ENCODE results near the gene RPTOR. TPM values are rescaled to one million over a fixed set of nuclear protein-coding genes. Genes with fewer than 3 reads are reported as not detected.

Gene RPTOR
- total and polyA plus RNA-seq, 2 donors (not counting 3 experiments of a cell fraction or from before 2014, with no cell fraction given), result 10.7 to 41.8 TPM

DNA sequence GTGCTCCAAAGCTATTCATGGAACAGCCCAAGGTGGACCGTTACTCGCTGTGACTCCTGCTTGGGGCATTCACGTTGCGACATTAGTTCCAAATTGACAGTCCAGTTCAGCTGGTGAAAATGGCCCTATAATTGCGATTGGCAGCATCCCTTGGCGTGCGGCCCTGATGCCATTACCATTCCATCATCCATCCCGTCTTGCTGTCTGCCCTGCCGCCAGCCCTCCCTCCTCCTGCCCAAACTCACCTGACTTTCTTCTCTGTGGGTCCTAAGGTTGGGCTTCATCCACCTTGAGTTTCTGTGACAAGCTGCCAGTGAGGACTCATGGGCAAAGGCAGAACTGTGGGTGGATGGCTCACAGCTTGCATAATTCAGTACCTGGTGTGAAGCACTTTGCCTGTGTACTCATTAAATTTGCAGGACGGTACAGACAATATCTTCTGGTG is 104.6 kb downstream of the RPTOR start:
- Histone ChIP-seq H3K4me2 (ENCODE audit: insufficient read depth, low read length) (no peak overlapping the region), H3K79me2 (ENCODE audit: control insufficient read depth, insufficient read depth, low read length) (peaks cover 23% of the 10 kb centered on the region)
- no peak for FAIRE-seq

DNA sequence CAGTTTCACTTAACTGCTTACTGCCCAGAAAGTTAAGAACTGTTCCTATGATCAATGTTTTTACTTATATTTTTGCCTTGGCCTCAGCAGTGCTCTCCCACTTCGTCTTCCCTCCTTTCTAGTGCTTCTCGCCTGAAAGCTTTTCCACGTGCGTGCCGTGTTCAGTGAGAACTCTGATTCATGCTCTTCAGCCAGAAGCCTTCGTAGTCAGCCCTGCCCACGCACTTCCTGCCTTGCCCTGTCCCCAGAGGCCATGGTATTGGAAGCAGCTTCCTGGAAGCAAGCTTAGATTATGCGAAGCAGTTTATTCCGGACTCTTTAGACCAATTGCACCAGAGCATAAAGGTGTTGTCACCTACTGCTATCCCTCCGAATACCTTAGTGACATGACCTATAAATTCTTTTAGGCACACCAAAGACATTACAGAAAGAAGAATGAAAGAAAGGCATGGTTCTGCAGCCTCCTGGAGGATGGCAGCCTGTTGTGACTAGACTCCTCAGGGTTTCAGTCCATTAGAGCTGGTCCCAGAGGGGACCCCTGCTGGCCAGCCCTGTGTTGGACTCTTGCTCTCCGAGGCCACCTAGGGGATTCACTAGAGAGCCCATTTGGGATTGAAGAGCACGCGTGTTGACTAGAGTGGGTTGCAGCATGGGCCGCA is 105.2 kb downstream of the RPTOR start:
- intact Hi-C loops (cut with micrococcal nuclease), result loop anchor here (2.0 kb wide), 1 partner anchor 75 kb away; no protein-coding TSS in a partner anchor
- peaks cover 9% of the 10 kb centered on the region for H3K4me1 ChIP-seq (ENCODE audit: control insufficient read depth, extremely low read depth, insufficient read depth, low read length)
- dilution Hi-C loops (cut with MboI; ENCODE audit: extremely low pct_ligation_motif_present, low sequenced_read_pairs), result no loop called here
- DNase-seq (ENCODE audit: low read depth, low spot score), result peak; percentile 55
- H3K4me2 ChIP-seq (ENCODE audit: insufficient read depth, low read length), result no peak overlapping the region
- H3K36me3 ChIP-seq (ENCODE audit: control insufficient read depth in 2 of 2, extremely low read depth in 1 of 2, insufficient read depth in 2 of 2, low read length in 2 of 2), result no peaks in the 10 kb centered on the region
- no peak overlapping the region for H3K4me3 ChIP-seq (replicated peaks in 1 of 3; ENCODE audit: insufficient read depth in 1 of 3, low read depth in 1 of 3, low read length in 3 of 3)
- no peaks in the 10 kb centered on the region for H3K9me1 ChIP-seq (replicated peaks; ENCODE audit: control insufficient read depth, extremely low read depth, insufficient read depth, low read length)
- H3K79me2 ChIP-seq (ENCODE audit: control insufficient read depth, insufficient read depth, low read length), result peaks cover 24% of the 10 kb centered on the region
- CTCF ChIA-PET, result interaction anchor here (0.6 to 1.5 kb wide), 13 partner anchors 12 to 278 kb away, joined by 3 to 7 read pairs (median 3); no protein-coding TSS in a partner anchor
- H2AFZ ChIP-seq (ENCODE audit: low read depth, low read length), result no peak overlapping the region
- H3K9me3 ChIP-seq (replicated peaks; ENCODE audit: control insufficient read depth, insufficient read depth, low read length), result no peaks in the 10 kb centered on the region
- FAIRE-seq, result peak; percentile 84
- H4K20me1 ChIP-seq (replicated peaks; ENCODE audit: control insufficient read depth, extremely low read depth, insufficient read depth, low read length), result no peaks in the 10 kb centered on the region
- no peaks in the 10 kb centered on the region for H3K27me3 ChIP-seq (ENCODE audit: control insufficient read depth in 2 of 2, insufficient read depth in 2 of 2, low read length in 2 of 2)
- H3K27ac ChIP-seq (ENCODE audit: insufficient read depth, low read depth, low read length), result peak overlapping the region; percentile 31
- no TSS peak for BruUV-seq (replicated peaks)
- no peak overlapping the region for H3K9ac ChIP-seq (replicated peaks; ENCODE audit: extremely low read depth, insufficient read depth, low read length)
- no peak for TF ChIP-seq GATA2 (IDR thresholded peaks at IDR 0.05; ENCODE audit: insufficient read depth, insufficient read length, low read depth, low read length)
- TF ChIP-seq EZH2 (IDR thresholded peaks at IDR 0.05; ENCODE audit: borderline replicate concordance, low read depth, low read length, severe bottlenecking), result no peak
- TF ChIP-seq POLR2A (IDR thresholded peaks at IDR 0.05; ENCODE audit: low read depth, low read length), result no peak
- TF ChIP-seq, protein P1, sequence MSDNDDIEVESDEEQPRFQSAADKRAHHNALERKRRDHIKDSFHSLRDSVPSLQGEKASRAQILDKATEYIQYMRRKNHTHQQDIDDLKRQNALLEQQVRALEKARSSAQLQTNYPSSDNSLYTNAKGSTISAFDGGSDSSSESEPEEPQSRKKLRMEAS (IDR thresholded peaks at IDR 0.05; ENCODE audit: insufficient read depth, insufficient read length), result peak; percentile 80
- TF ChIP-seq POLR2AphosphoS5 (IDR thresholded peaks at IDR 0.05; ENCODE audit: insufficient read depth, low read depth, low read length), result no peak
- TF ChIP-seq FOS (IDR thresholded peaks at IDR 0.05; ENCODE audit: borderline replicate concordance, insufficient read depth, low read length), result peak; percentile 35
- no peak for TF ChIP-seq MYC (IDR thresholded peaks at IDR 0.05; ENCODE audit: low read depth, low read length)
- TF ChIP-seq, protein P2, sequence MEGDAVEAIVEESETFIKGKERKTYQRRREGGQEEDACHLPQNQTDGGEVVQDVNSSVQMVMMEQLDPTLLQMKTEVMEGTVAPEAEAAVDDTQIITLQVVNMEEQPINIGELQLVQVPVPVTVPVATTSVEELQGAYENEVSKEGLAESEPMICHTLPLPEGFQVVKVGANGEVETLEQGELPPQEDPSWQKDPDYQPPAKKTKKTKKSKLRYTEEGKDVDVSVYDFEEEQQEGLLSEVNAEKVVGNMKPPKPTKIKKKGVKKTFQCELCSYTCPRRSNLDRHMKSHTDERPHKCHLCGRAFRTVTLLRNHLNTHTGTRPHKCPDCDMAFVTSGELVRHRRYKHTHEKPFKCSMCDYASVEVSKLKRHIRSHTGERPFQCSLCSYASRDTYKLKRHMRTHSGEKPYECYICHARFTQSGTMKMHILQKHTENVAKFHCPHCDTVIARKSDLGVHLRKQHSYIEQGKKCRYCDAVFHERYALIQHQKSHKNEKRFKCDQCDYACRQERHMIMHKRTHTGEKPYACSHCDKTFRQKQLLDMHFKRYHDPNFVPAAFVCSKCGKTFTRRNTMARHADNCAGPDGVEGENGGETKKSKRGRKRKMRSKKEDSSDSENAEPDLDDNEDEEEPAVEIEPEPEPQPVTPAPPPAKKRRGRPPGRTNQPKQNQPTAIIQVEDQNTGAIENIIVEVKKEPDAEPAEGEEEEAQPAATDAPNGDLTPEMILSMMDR (IDR thresholded peaks at IDR 0.05; ENCODE audit: extremely low read depth in 1 of 2, insufficient read depth in 1 of 2, low read depth in 1 of 2, low read length in 2 of 2), result peak; percentile 73 to 84
- POLR2A ChIA-PET, result no interaction called here

More for the DNA sequence above, 104.6 kb downstream of the RPTOR start:
- intact Hi-C loops (cut with micrococcal nuclease), result no loop called here
- CTCF ChIA-PET, result interaction anchor here (0.6 to 1.5 kb wide), 11 partner anchors 11 to 279 kb away, joined by 3 to 7 read pairs (median 3); no protein-coding TSS in a partner anchor
- H3K4me1 ChIP-seq (ENCODE audit: control insufficient read depth, extremely low read depth, insufficient read depth, low read length), result peaks cover 9% of the 10 kb centered on the region
- no peak overlapping the region for H3K9ac ChIP-seq (replicated peaks; ENCODE audit: extremely low read depth, insufficient read depth, low read length)
- POLR2A ChIA-PET, result no interaction called here
- no peaks in the 10 kb centered on the region for H3K36me3 ChIP-seq (ENCODE audit: control insufficient read depth in 2 of 2, extremely low read depth in 1 of 2, insufficient read depth in 2 of 2, low read length in 2 of 2)
- no peaks in the 10 kb centered on the region for H3K9me3 ChIP-seq (replicated peaks; ENCODE audit: control insufficient read depth, insufficient read depth, low read length)
- H3K27ac ChIP-seq (ENCODE audit: insufficient read depth, low read depth, low read length), result peak overlapping the region; percentile 31
- H3K9me1 ChIP-seq (replicated peaks; ENCODE audit: control insufficient read depth, extremely low read depth, insufficient read depth, low read length), result no peaks in the 10 kb centered on the region
- no peak overlapping the region for H2AFZ ChIP-seq (ENCODE audit: low read depth, low read length)
- no peak overlapping the region for H3K4me3 ChIP-seq (replicated peaks in 1 of 3; ENCODE audit: insufficient read depth in 1 of 3, low read depth in 1 of 3, low read length in 3 of 3)
- no peaks in the 10 kb centered on the region for H4K20me1 ChIP-seq (replicated peaks; ENCODE audit: control insufficient read depth, extremely low read depth, insufficient read depth, low read length)
- no peak for DNase-seq (ENCODE audit: low read depth, low spot score)
- no TSS peak for BruUV-seq (replicated peaks)
- no peaks in the 10 kb centered on the region for H3K27me3 ChIP-seq (ENCODE audit: control insufficient read depth in 2 of 2, insufficient read depth in 2 of 2, low read length in 2 of 2)
- dilution Hi-C loops (cut with MboI; ENCODE audit: extremely low pct_ligation_motif_present, low sequenced_read_pairs), result no loop called here
- no peak for TF ChIP-seq EZH2 (IDR thresholded peaks at IDR 0.05; ENCODE audit: borderline replicate concordance, low read depth, low read length, severe bottlenecking)
- TF ChIP-seq, protein P1 (IDR thresholded peaks at IDR 0.05; ENCODE audit: insufficient read depth, insufficient read length), result no peak
- TF ChIP-seq GATA2 (IDR thresholded peaks at IDR 0.05; ENCODE audit: insufficient read depth, insufficient read length, low read depth, low read length), result no peak
- TF ChIP-seq POLR2A (IDR thresholded peaks at IDR 0.05; ENCODE audit: low read depth, low read length), result no peak

All from endothelial cell of umbilical vein (primary cell).